Measurements from ENCODE around the gene KYNU. TPM values are rescaled to one million over a fixed set of nuclear protein-coding genes. Genes with fewer than 3 reads are reported as not detected.
"Not testable (repeated sequence)": the region's sequence is repeated elsewhere in the genome, so short reads cannot be mapped to it uniquely, and the experiment has no call there.

Gene KYNU
- total RNA-seq, 5 donors from 2014 or later (not counting 1 experiment from before 2014, with no cell fraction given): 0.30 to 1.8 (median 0.77) TPM; not detected in 1

GRCh38 chr2:143068094-143068493, 190.6 kb downstream of the KYNU start:
- peaks cover 3 to 12% (median 7%) of the 10 kb centered on the region in 3 donors for H3K9me3 Mint-ChIP-seq
- H3K27ac Mint-ChIP-seq: no peak overlapping the region
- peaks cover 8% of the 10 kb centered on the region for H3K36me3 Mint-ChIP-seq
- no peak overlapping the region for H3K27ac ChIP-seq (ENCODE audit: low read length)
- no peaks in the 10 kb centered on the region for H3K27me3 ChIP-seq (replicated peaks in 1 of 2; ENCODE audit: control insufficient read depth in 2 of 2, extremely low read depth in 1 of 2, insufficient read depth in 2 of 2, low read length in 1 of 2)
- H3K9me3 ChIP-seq: no peaks in the 10 kb centered on the region
- ChIA-PET CTCF (no interaction called here), POLR2A (no interaction called here)
- H3K4me3 Mint-ChIP-seq: no peak overlapping the region
- H3K4me1 Mint-ChIP-seq: peaks cover 0 to 3% (median 0%) of the 10 kb centered on the region in 3 donors
- WGBS (ENCODE audit: insufficient coverage): no CpG with 5 or more reads among the region's 3 CpGs
- DNase-seq: no peak
- no peaks in the 10 kb centered on the region for H3K4me1 ChIP-seq (ENCODE audit: control insufficient read depth in 1 of 2, extremely low read depth in 1 of 2, insufficient read depth in 2 of 2, low read length in 2 of 2)
- H3K4me3 ChIP-seq (ENCODE audit: control insufficient read depth in 1 of 2, extremely low read depth in 1 of 2, low read length in 1 of 2): no peak overlapping the region
- H3K36me3 ChIP-seq (ENCODE audit: control insufficient read depth in 2 of 2, extremely low read depth in 1 of 2, insufficient read depth in 1 of 2, low read length in 1 of 2): no peaks in the 10 kb centered on the region
- no peak for ATAC-seq (replicated peaks in 1 of 4)
- no peaks in the 10 kb centered on the region for H3K27me3 Mint-ChIP-seq

- H3K27me3 Mint-ChIP-seq: no peaks in the 10 kb centered on the region
- CTCF ChIA-PET: interaction anchor here in 1 of 2 donors (1.9 kb wide), 1 partner anchor 191 kb away, joined by 4 read pairs; no protein-coding TSS in a partner anchor
- H3K9me3 Mint-ChIP-seq: peaks cover 3 to 12% (median 7%) of the 10 kb centered on the region in 3 donors
- Histone ChIP-seq H3K27me3 (replicated peaks in 1 of 2; ENCODE audit: control insufficient read depth in 2 of 2, extremely low read depth in 1 of 2, insufficient read depth in 2 of 2, low read length in 1 of 2) (no peaks in the 10 kb centered on the region), H3K36me3 (ENCODE audit: control insufficient read depth in 2 of 2, extremely low read depth in 1 of 2, insufficient read depth in 1 of 2, low read length in 1 of 2) (no peaks in the 10 kb centered on the region), H3K4me3 (ENCODE audit: control insufficient read depth in 1 of 2, extremely low read depth in 1 of 2, low read length in 1 of 2) (no peak overlapping the region), H3K27ac (ENCODE audit: low read length) (no peak overlapping the region), H3K4me1 (ENCODE audit: control insufficient read depth in 1 of 2, extremely low read depth in 1 of 2, insufficient read depth in 2 of 2, low read length in 2 of 2) (no peaks in the 10 kb centered on the region), H3K9me3 (no peaks in the 10 kb centered on the region)
- no peak overlapping the region for H3K27ac Mint-ChIP-seq
- POLR2A ChIA-PET: no interaction called here
- ATAC-seq (replicated peaks in 1 of 4): peak in 1 of 4 experiments; percentile 50
- peaks cover 8% of the 10 kb centered on the region for H3K36me3 Mint-ChIP-seq
- peak in 2 of 35 experiments; percentile 3 to 4 for DNase-seq
- WGBS (ENCODE audit: insufficient coverage): no CpG with 5 or more reads among the region's 3 CpGs
- peaks cover 0 to 3% (median 0%) of the 10 kb centered on the region in 3 donors for H3K4me1 Mint-ChIP-seq
- H3K4me3 Mint-ChIP-seq: no peak overlapping the region
Observed at GRCh38 chr2:143068509-143068908, 191.0 kb downstream of the KYNU start.

- Histone ChIP-seq H3K27me3 (replicated peaks in 1 of 2; ENCODE audit: control insufficient read depth in 2 of 2, extremely low read depth in 1 of 2, insufficient read depth in 2 of 2, low read length in 1 of 2) (no peaks in the 10 kb centered on the region), H3K36me3 (ENCODE audit: control insufficient read depth in 2 of 2, extremely low read depth in 1 of 2, insufficient read depth in 1 of 2, low read length in 1 of 2) (no peaks in the 10 kb centered on the region), H3K4me3 (ENCODE audit: control insufficient read depth in 1 of 2, extremely low read depth in 1 of 2, low read length in 1 of 2) (no peak overlapping the region), H3K4me1 (ENCODE audit: control insufficient read depth in 1 of 2, extremely low read depth in 1 of 2, insufficient read depth in 2 of 2, low read length in 2 of 2) (no peaks in the 10 kb centered on the region), H3K9me3 (no peaks in the 10 kb centered on the region), H3K27ac (ENCODE audit: low read length) (no peak overlapping the region)
- Mint-ChIP-seq H3K36me3 (peaks cover 4% of the 10 kb centered on the region), H3K4me3 (no peak overlapping the region), H3K27me3 (no peaks in the 10 kb centered on the region), H3K9me3 (peaks cover 0 to 4% (median under 1%) of the 10 kb centered on the region in 3 donors), H3K4me1 (peaks cover 0 to 3% (median 0%) of the 10 kb centered on the region in 3 donors), H3K27ac (no peak overlapping the region)
- ATAC-seq (replicated peaks in 1 of 4) (no peak), DNase-seq (no peak)
- WGBS (ENCODE audit: insufficient coverage): 100% methylated on average over 1 of the region's 1 CpG
- POLR2A ChIA-PET: no interaction called here
- CTCF ChIA-PET: no interaction called here
Observed at GRCh38 chr2:143070704-143071103, 193.2 kb downstream of the KYNU start.

GRCh38 chr2:143071185-143071876, 193.9 kb downstream of the KYNU start:
- H3K4me3 Mint-ChIP-seq: no peak overlapping the region
- Histone ChIP-seq H3K27ac (ENCODE audit: low read length) (no peak overlapping the region), H3K27me3 (replicated peaks in 1 of 2; ENCODE audit: control insufficient read depth in 2 of 2, extremely low read depth in 1 of 2, insufficient read depth in 2 of 2, low read length in 1 of 2) (no peaks in the 10 kb centered on the region), H3K4me1 (ENCODE audit: control insufficient read depth in 1 of 2, extremely low read depth in 1 of 2, insufficient read depth in 2 of 2, low read length in 2 of 2) (no peaks in the 10 kb centered on the region), H3K4me3 (ENCODE audit: control insufficient read depth in 1 of 2, extremely low read depth in 1 of 2, low read length in 1 of 2) (no peak overlapping the region), H3K9me3 (no peaks in the 10 kb centered on the region), H3K36me3 (ENCODE audit: control insufficient read depth in 2 of 2, extremely low read depth in 1 of 2, insufficient read depth in 1 of 2, low read length in 1 of 2) (no peaks in the 10 kb centered on the region)
- no peaks in the 10 kb centered on the region for H3K27me3 Mint-ChIP-seq
- peaks cover 4% of the 10 kb centered on the region for H3K36me3 Mint-ChIP-seq
- no CpG with 5 or more reads among the region's 4 CpGs for WGBS (ENCODE audit: insufficient coverage)
- CTCF ChIA-PET: no interaction called here
- peaks cover 0 to 3% (median 0%) of the 10 kb centered on the region in 3 donors for H3K4me1 Mint-ChIP-seq
- POLR2A ChIA-PET: interaction anchor here in 1 of 2 donors (0.7 kb wide), 1 partner anchor 560 kb away, joined by 7 read pairs; no protein-coding TSS in a partner anchor
- DNase-seq (no peak), ATAC-seq (replicated peaks in 1 of 4) (no peak)
- no peak overlapping the region for H3K27ac Mint-ChIP-seq
- H3K9me3 Mint-ChIP-seq: peaks cover 0 to 4% (median 0%) of the 10 kb centered on the region in 3 donors

- H3K4me3 ChIP-seq (ENCODE audit: control insufficient read depth in 1 of 2, extremely low read depth in 1 of 2, low read length in 1 of 2); POLR2A ChIA-PET; H3K27ac Mint-ChIP-seq; H3K27me3 Mint-ChIP-seq; H3K36me3 ChIP-seq (ENCODE audit: control insufficient read depth in 2 of 2, extremely low read depth in 1 of 2, insufficient read depth in 1 of 2, low read length in 1 of 2); H3K4me1 Mint-ChIP-seq; H3K9me3 ChIP-seq; DNase-seq; ATAC-seq (replicated peaks in 1 of 4); H3K4me3 Mint-ChIP-seq; H3K27ac ChIP-seq (ENCODE audit: low read length); H3K36me3 Mint-ChIP-seq; H3K4me1 ChIP-seq (ENCODE audit: control insufficient read depth in 1 of 2, extremely low read depth in 1 of 2, insufficient read depth in 2 of 2, low read length in 2 of 2); H3K27me3 ChIP-seq (replicated peaks in 1 of 2; ENCODE audit: control insufficient read depth in 2 of 2, extremely low read depth in 1 of 2, insufficient read depth in 2 of 2, low read length in 1 of 2); CTCF ChIA-PET; H3K9me3 Mint-ChIP-seq: not testable (repeated sequence)
- WGBS (ENCODE audit: insufficient coverage): 100% methylated on average over 2 of the region's 2 CpGs
Observed at GRCh38 chr2:143074913-143075312, 197.4 kb downstream of the KYNU start.

- ATAC-seq (replicated peaks in 1 of 4) (no peak), DNase-seq (no peak)
- whole genome bisulfite sequencing (ENCODE audit: insufficient coverage): no CpG with 5 or more reads among the region's 1 CpG
- Histone ChIP-seq H3K27ac (ENCODE audit: low read length) (no peak overlapping the region), H3K4me1 (ENCODE audit: control insufficient read depth in 1 of 2, extremely low read depth in 1 of 2, insufficient read depth in 2 of 2, low read length in 2 of 2) (no peaks in the 10 kb centered on the region), H3K9me3 (no peaks in the 10 kb centered on the region), H3K36me3 (ENCODE audit: control insufficient read depth in 2 of 2, extremely low read depth in 1 of 2, insufficient read depth in 1 of 2, low read length in 1 of 2) (no peaks in the 10 kb centered on the region), H3K27me3 (replicated peaks in 1 of 2; ENCODE audit: control insufficient read depth in 2 of 2, extremely low read depth in 1 of 2, insufficient read depth in 2 of 2, low read length in 1 of 2) (no peaks in the 10 kb centered on the region), H3K4me3 (ENCODE audit: control insufficient read depth in 1 of 2, extremely low read depth in 1 of 2, low read length in 1 of 2) (no peak overlapping the region)
- Mint-ChIP-seq H3K9me3 (peaks cover 0 to 2% (median 0%) of the 10 kb centered on the region in 3 donors), H3K4me1 (no peaks in the 10 kb centered on the region), H3K36me3 (peaks cover 4% of the 10 kb centered on the region), H3K4me3 (no peak overlapping the region), H3K27me3 (no peaks in the 10 kb centered on the region), H3K27ac (no peak overlapping the region)
- POLR2A ChIA-PET: no interaction called here
- CTCF ChIA-PET: interaction anchor here in 1 of 2 donors (0.5 to 2.0 kb wide), 2 partner anchors 185 to 209 kb away, joined by 5 to 6 read pairs; no protein-coding TSS in a partner anchor
Observed at GRCh38 chr2:143075711-143076110, 198.2 kb downstream of the KYNU start.

Measured in T-cell (primary cell).